ENCODE measurements around the gene TUBB2B. TPM values are rescaled to one million over a fixed set of nuclear protein-coding genes. Genes with fewer than 3 reads are reported as not detected.

The TUBB2B gene
- total and polyA plus RNA-seq, 2 donors (not counting 1 experiment from before 2014, with no cell fraction given), result 14.7 TPM; not detected in 1

DNA sequence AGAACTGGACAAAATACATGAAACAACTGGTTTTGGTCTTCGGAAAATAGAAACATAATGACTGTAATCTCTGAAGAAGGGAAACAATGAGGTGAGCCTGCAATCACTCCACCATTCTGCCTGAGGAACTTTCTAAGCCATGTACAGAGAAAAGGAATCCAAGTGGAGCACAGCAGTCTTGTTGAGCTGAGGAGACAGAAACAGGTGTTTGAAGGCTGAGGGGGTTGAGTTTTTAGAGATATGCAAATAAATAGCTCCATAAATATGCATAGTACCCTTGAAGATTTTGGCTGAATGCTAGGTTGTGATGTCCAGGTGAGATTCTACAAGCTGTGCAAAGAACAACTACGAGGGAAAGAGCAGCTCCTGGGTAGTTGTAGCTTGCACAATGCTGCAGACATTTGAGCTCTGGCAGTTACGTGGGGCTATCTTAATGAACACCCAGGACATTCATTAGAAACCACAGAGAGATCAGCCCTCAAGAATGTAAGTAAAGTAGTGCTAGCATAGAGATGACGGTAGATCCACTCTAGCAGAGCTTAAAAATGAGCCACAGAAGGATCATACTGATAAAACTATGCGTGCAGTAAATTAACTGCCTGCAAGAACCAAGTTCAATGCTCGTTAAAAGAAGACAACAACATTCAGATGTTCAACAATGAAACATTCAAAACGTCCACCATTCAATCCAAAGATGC, 24.3 kb downstream of the TUBB2B start:
- WGBS (ENCODE audit: insufficient coverage), result no CpG with 5 or more reads among the region's 7 CpGs
- peaks cover 20% of the 10 kb centered on the region for H3K4me1 Mint-ChIP-seq
- no peak overlapping the region for H3K27ac ChIP-seq (ENCODE audit: low read length in 2 of 2)
- CTCF ChIA-PET, result no interaction called here
- peak overlapping the region; percentile 15 for H3K4me3 Mint-ChIP-seq
- no peak for TF ChIP-seq EZH2 (IDR thresholded peaks at IDR 0.05; ENCODE audit: borderline replicate concordance, insufficient read depth, low read depth, low read length, poor library complexity, severe bottlenecking)
- POLR2A ChIA-PET, result interaction anchor here (0.6 kb wide), 1 partner anchor 567 kb away, joined by 3 read pairs; no protein-coding TSS in a partner anchor
- H4K20me1 ChIP-seq (ENCODE audit: control insufficient read depth, insufficient read depth, low read length, poor library complexity, severe bottlenecking), result no peaks in the 10 kb centered on the region
- no peak overlapping the region for H3K27ac Mint-ChIP-seq
- peaks cover 0 to 18% (median 14%) of the 10 kb centered on the region in 3 donors for H3K9me3 ChIP-seq (ENCODE audit: control extremely low read depth in 1 of 3, control insufficient read depth in 2 of 3, insufficient read depth in 1 of 3, low read length in 2 of 3)
- no peaks in the 10 kb centered on the region for H3K79me2 ChIP-seq (ENCODE audit: control insufficient read depth, insufficient read depth, low read length)
- ATAC-seq (ENCODE audit: low read depth) (no peak), DNase-seq (no peak)
- H3K27me3 ChIP-seq (replicated peaks in 1 of 4; ENCODE audit: control extremely low read depth in 1 of 4, control insufficient read depth in 3 of 4, insufficient read depth in 4 of 4, low read length in 3 of 4), result no peaks in the 10 kb centered on the region
- no peak overlapping the region for H3K4me2 ChIP-seq (replicated peaks; ENCODE audit: low read depth, low read length, poor library complexity, severe bottlenecking)
- no peak overlapping the region for H2AFZ ChIP-seq (ENCODE audit: insufficient read depth, low read depth, low read length, poor library complexity, severe bottlenecking)
- peaks cover 8% of the 10 kb centered on the region for H3K9me3 Mint-ChIP-seq (ENCODE audit: insufficient read depth)
- H3K4me3 ChIP-seq (ENCODE audit: control extremely low read depth in 1 of 5, extremely low read depth in 1 of 5, insufficient read depth in 1 of 5, low read depth in 2 of 5, low read length in 4 of 5), result no peak overlapping the region
- peaks cover 10 to 15% of the 10 kb centered on the region in 2 donors for H3K4me1 ChIP-seq (ENCODE audit: control insufficient read depth in 2 of 2, insufficient read depth in 2 of 2, low read length in 2 of 2)
- intact Hi-C loops (cut with micrococcal nuclease), result no loop called here
- H3K27me3 Mint-ChIP-seq, result peaks cover 3% of the 10 kb centered on the region
- H3K36me3 ChIP-seq (replicated peaks in 1 of 2; ENCODE audit: control extremely low read depth in 1 of 2, control insufficient read depth in 1 of 2, extremely low read depth in 1 of 2, insufficient read depth in 2 of 2, low read length in 1 of 2), result no peaks in the 10 kb centered on the region
- no peak overlapping the region for H3K9ac ChIP-seq (ENCODE audit: low read length)

DNA sequence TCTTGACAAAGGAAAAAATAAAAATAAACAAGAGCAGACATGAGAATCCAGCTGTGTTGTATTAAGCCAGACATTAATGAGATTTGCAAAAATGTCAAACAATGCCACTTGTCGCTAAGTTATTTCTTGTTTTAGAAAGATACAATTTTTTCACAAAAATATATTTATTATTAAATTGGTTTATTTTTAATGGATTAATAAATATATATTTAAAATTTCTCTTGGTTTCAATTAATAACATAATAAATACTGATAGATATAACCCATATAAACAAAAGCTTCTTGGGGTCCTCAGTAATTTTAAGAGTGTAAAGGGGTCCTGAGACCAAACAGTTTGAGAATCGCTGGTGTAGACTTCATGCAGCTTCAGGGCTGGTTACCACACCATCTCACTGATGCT, 26.1 kb downstream of the TUBB2B start:
- Histone ChIP-seq H2AFZ (ENCODE audit: insufficient read depth, low read depth, low read length, poor library complexity, severe bottlenecking) (no peak overlapping the region), H3K9ac (ENCODE audit: low read length) (no peak overlapping the region), H3K27me3 (replicated peaks in 1 of 4; ENCODE audit: control extremely low read depth in 1 of 4, control insufficient read depth in 3 of 4, insufficient read depth in 4 of 4, low read length in 3 of 4) (no peaks in the 10 kb centered on the region), H4K20me1 (ENCODE audit: control insufficient read depth, insufficient read depth, low read length, poor library complexity, severe bottlenecking) (no peaks in the 10 kb centered on the region), H3K27ac (ENCODE audit: low read length in 2 of 2) (no peak overlapping the region), H3K4me3 (ENCODE audit: control extremely low read depth in 1 of 5, extremely low read depth in 1 of 5, insufficient read depth in 1 of 5, low read depth in 2 of 5, low read length in 4 of 5) (no peak overlapping the region), H3K4me1 (ENCODE audit: control insufficient read depth in 2 of 2, insufficient read depth in 2 of 2, low read length in 2 of 2) (peaks cover 10 to 15% of the 10 kb centered on the region in 2 donors), H3K36me3 (replicated peaks in 1 of 2; ENCODE audit: control extremely low read depth in 1 of 2, control insufficient read depth in 1 of 2, extremely low read depth in 1 of 2, insufficient read depth in 2 of 2, low read length in 1 of 2) (no peaks in the 10 kb centered on the region), H3K9me3 (ENCODE audit: control extremely low read depth in 1 of 3, control insufficient read depth in 2 of 3, insufficient read depth in 1 of 3, low read length in 2 of 3) (peaks cover 0 to 18% (median 14%) of the 10 kb centered on the region in 3 donors), H3K4me2 (replicated peaks; ENCODE audit: low read depth, low read length, poor library complexity, severe bottlenecking) (no peak overlapping the region), H3K79me2 (ENCODE audit: control insufficient read depth, insufficient read depth, low read length) (no peaks in the 10 kb centered on the region)
- ChIA-PET CTCF (no interaction called here), POLR2A (no interaction called here)
- TF ChIP-seq, protein P1, sequence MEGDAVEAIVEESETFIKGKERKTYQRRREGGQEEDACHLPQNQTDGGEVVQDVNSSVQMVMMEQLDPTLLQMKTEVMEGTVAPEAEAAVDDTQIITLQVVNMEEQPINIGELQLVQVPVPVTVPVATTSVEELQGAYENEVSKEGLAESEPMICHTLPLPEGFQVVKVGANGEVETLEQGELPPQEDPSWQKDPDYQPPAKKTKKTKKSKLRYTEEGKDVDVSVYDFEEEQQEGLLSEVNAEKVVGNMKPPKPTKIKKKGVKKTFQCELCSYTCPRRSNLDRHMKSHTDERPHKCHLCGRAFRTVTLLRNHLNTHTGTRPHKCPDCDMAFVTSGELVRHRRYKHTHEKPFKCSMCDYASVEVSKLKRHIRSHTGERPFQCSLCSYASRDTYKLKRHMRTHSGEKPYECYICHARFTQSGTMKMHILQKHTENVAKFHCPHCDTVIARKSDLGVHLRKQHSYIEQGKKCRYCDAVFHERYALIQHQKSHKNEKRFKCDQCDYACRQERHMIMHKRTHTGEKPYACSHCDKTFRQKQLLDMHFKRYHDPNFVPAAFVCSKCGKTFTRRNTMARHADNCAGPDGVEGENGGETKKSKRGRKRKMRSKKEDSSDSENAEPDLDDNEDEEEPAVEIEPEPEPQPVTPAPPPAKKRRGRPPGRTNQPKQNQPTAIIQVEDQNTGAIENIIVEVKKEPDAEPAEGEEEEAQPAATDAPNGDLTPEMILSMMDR (IDR thresholded peaks at IDR 0.05), result no peak
- TF ChIP-seq EZH2 (IDR thresholded peaks at IDR 0.05; ENCODE audit: borderline replicate concordance, insufficient read depth, low read depth, low read length, poor library complexity, severe bottlenecking), result no peak
- Mint-ChIP-seq H3K4me1 (peaks cover 20% of the 10 kb centered on the region), H3K27ac (no peak overlapping the region), H3K27me3 (no peaks in the 10 kb centered on the region), H3K9me3 (ENCODE audit: insufficient read depth) (peaks cover 8% of the 10 kb centered on the region), H3K4me3 (no peak overlapping the region)
- intact Hi-C loops (cut with micrococcal nuclease), result no loop called here
- ATAC-seq (ENCODE audit: low read depth) (no peak), DNase-seq (no peak)
- 88% methylated on average over 1 of the region's 2 CpGs for WGBS (ENCODE audit: insufficient coverage)
